Mucosa of descending colon (tissue), 3 donors: ENCODE measurements around the gene ADGRF1. TPM values are rescaled to one million over a fixed set of nuclear protein-coding genes. Genes with fewer than 3 reads are reported as not detected.
"Not testable (repeated sequence)": the region's sequence is repeated elsewhere in the genome, so short reads cannot be mapped to it uniquely, and the experiment has no call there.

Experiments
- ATAC-seq: fragments of 200-7000 bp; cut with Tn5 transposase; one replicate; pipeline ENCODE4 v1.9.1; 2020; ENCODE audit warnings: mild to moderate bottlenecking, moderate library complexity
- DNase-seq, 3 donors: peaks; one replicate each; pipeline ENCODE4 v3.0.0-alpha.2; 2020
- H3K36me3 ChIP-seq: fragments of 200-600 bp; one replicate; pipeline ENCODE4 v1.8.0; 2021; ENCODE audit warnings: low read depth, mild to moderate bottlenecking
- H3K4me1 ChIP-seq: fragments of 200-600 bp; one replicate; pipeline ENCODE4 v1.8.0; 2021; ENCODE audit warnings: low read depth, mild to moderate bottlenecking
- H3K4me3 ChIP-seq: fragments of 200-600 bp; one replicate; pipeline ENCODE4 v1.8.0; 2021; ENCODE audit warnings: mild to moderate bottlenecking
- H3K9me3 ChIP-seq: fragments of 200-600 bp; one replicate; pipeline ENCODE4 v1.8.0; 2021; ENCODE audit warnings: mild to moderate bottlenecking
- CTCF ChIP-seq: fragments of 200-600 bp; IDR thresholded peaks from one replicate; pipeline ENCODE4 v1.8.0; 2022; ENCODE audit warnings: antibody characterized with exemption, mild to moderate bottlenecking
- intact Hi-C, 2 donors: fragments of 100-400 bp; cut with DNase I in 1 of 2; cut with micrococcal nuclease in 1 of 2; formaldehyde crosslinking; loops; one replicate each; pipeline versions ENCODE4 v1.11.0 to v1.11.1; 2022; cut with DNase I, micrococcal nuclease
- total RNA-seq, 3 donors: library from RNA; stranded (reverse); fragmentation: NEBNext Ultra II Directional in 2 of 3; extraction: Animal tissue kit (Norgen Biotek cat#: 25700) in 2 of 3; gene quantifications; one replicate each; pipeline versions ENCODE4 v1.2.1 to v1.2.4, GENCODE V29; 2021 to 2023
- donor health status: DM: no; HTN: no; CAD: no; lungs with moderate emphysema.
- donor health status: DM: no; HTN: no; CAD: no.
- donor health status: DM: no; HTN: yes; CAD: no.

Gene ADGRF1
- total RNA-seq, 3 donors from 2014 or later = 1.2 to 3.3 (median 1.8) TPM

DNA sequence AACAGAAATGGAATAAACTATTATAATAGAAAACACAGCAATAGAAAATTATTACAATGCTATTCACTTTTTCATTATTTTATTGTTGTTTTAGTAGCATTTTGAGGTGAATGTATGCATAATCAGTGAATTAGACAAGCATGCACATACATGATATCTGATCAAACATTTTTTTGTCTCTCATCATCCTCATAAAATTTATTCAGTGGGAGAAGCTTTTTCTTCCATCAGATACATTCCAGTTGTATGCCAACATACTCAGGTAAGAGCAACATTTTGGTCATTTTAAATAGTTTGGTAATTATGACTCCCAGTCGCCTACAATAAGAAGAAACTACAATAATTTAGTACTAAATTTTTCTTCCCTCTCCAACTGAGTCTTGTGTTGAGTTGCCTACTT is 44.5 kb downstream of the ADGRF1 start:
- intact Hi-C loops = no loop called here
- H3K9me3 ChIP-seq = no peaks in the 10 kb centered on the region
- H3K36me3 ChIP-seq = no peaks in the 10 kb centered on the region
- no peak overlapping the region for H3K4me3 ChIP-seq
- TF ChIP-seq CTCF = no peak
- H3K4me1 ChIP-seq = no peaks in the 10 kb centered on the region
- ATAC-seq (no peak), DNase-seq (no peak)

GRCh38 chr6:46996860-46997641 is 45.1 kb downstream of the ADGRF1 start:
- no peaks in the 10 kb centered on the region for H3K36me3 ChIP-seq
- intact Hi-C loops = no loop called here
- TF ChIP-seq CTCF = no peak
- DNase-seq = peak in 1 of 3 donors; percentile 44
- ATAC-seq = peak; percentile 99
- H3K4me1 ChIP-seq = no peaks in the 10 kb centered on the region
- H3K4me3 ChIP-seq = no peak overlapping the region
- H3K9me3 ChIP-seq = no peaks in the 10 kb centered on the region

DNA sequence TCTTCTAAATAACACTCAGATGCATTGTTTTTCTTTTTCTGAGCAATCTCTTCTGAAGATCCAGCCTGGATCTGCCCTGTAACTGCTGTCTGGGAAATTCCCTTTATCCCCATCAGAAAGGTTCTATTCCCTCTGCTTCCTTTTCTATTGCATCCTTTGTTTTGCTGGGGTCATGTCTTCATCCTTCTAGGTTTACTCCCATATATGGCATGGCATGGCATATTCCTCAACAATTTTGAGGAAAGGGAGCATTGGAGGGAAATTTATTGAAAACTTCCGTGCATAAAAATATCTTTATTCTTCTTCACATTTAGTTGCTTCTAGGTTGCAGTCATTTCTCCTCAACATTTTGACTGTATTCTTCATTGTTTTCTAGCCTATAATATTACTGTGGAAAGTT is 47.2 kb downstream of the ADGRF1 start:
- Histone ChIP-seq H3K36me3 (no peaks in the 10 kb centered on the region), H3K4me1 (peaks cover 12% of the 10 kb centered on the region), H3K4me3 (no peak overlapping the region), H3K9me3 (no peaks in the 10 kb centered on the region)
- intact Hi-C loops = loop anchor here in 1 of 2 donors (5.0 kb wide), 1 partner anchor 143 kb away; no protein-coding TSS in a partner anchor
- TF ChIP-seq CTCF = no peak
- ATAC-seq (no peak), DNase-seq (no peak)

- ATAC-seq (no peak), DNase-seq (no peak)
- TF ChIP-seq CTCF = no peak
- H3K4me1 ChIP-seq = peaks cover 15% of the 10 kb centered on the region
- H3K4me3 ChIP-seq = no peak overlapping the region
- no peaks in the 10 kb centered on the region for H3K9me3 ChIP-seq
- no peaks in the 10 kb centered on the region for H3K36me3 ChIP-seq
- intact Hi-C loops = loop anchor here in 1 of 2 donors (5.0 kb wide), 1 partner anchor 142 kb away; no protein-coding TSS in a partner anchor
Measured at GRCh38 chr6:46993846-46994245, 48.3 kb downstream of the ADGRF1 start.

- intact Hi-C loops = loop anchor here in 1 of 2 donors (5.0 kb wide), 1 partner anchor 140 kb away; no protein-coding TSS in a partner anchor
- not testable (repeated sequence) for H3K4me3 ChIP-seq, ATAC-seq, H3K9me3 ChIP-seq, H3K36me3 ChIP-seq, DNase-seq
- H3K4me1 ChIP-seq = peaks cover 15% of the 10 kb centered on the region
Measured at GRCh38 chr6:46992391-46992790, 49.7 kb downstream of the ADGRF1 start.

- H3K4me3 ChIP-seq, H3K36me3 ChIP-seq, H3K9me3 ChIP-seq: not testable (repeated sequence)
- H3K4me1 ChIP-seq = peaks cover 15% of the 10 kb centered on the region
- peak; percentile 91 for ATAC-seq
- DNase-seq = peak in 1 of 3 donors; percentile 41
- intact Hi-C loops = loop anchor here in 1 of 2 donors (5.0 kb wide), 1 partner anchor 139 kb away; no protein-coding TSS in a partner anchor
Measured at GRCh38 chr6:46990818-46991510, 51.2 kb downstream of the ADGRF1 start.
